RKO (cell line): ENCODE measurements around the gene GHR.

Experiments used
- DNase-seq: peaks from one replicate; pipeline ENCODE4 v3.0.0-alpha.2; 2016; ENCODE audit warnings: low spot score

GHR gene

GRCh38 chr5:42462083-42462482 lies 38.8 kb downstream of the GHR start:
- DNase-seq = no peak

- no peak for DNase-seq
These were observed 44.3 kb downstream of the GHR start for GRCh38 chr5:42467572-42467971.

GRCh38 chr5:42467981-42468524 lies 44.8 kb downstream of the GHR start:
- no peak for DNase-seq

- no peak for DNase-seq
These were observed 60.4 kb downstream of the GHR start for GRCh38 chr5:42483472-42484154.

- DNase-seq = no peak
These were observed 63.8 kb downstream of the GHR start for GRCh38 chr5:42487077-42487476.

DNA sequence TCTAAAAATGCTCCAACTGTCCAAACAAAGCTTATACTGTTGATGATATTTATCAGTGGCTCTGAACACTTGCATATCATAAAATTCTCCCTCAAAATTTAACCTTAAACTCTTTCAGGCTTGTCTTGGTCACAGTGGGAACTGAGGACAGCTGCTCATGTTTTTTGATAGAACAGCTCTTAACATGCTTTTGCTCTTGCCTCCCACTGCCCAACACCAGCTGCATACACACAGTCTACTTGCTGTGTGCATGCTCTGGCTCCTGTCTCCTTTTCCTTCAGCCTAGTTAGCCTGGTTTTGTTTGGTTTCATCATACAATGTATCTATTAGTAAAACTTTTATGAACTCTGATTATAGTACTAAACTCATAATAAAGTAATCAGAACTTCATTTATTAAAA lies 64.6 kb downstream of the GHR start:
- DNase-seq = no peak

- no peak for DNase-seq
These were observed 67.6 kb downstream of the GHR start for GRCh38 chr5:42490831-42491230.

- DNase-seq = no peak
These were observed 68.5 kb downstream of the GHR start for GRCh38 chr5:42491699-42492098.

DNA sequence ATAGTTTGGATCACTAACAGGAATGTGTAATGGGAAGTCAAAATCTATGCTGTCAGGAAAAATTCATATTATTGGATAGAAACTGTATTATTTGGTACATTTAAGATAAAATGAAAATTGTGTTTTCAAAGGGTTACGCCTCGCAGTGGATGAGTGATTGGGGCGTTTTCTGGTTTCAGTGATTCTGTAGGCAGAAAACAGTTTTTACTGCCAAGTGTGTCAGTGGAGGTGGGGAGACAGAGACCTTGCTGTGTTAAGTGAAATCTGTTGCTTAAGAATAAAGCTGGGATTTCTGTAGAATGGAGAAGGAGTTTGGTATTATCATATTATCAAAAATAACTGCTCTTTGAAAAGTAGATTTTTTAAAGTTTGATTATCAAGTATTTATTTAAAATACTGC lies 69.7 kb downstream of the GHR start:
- DNase-seq = no peak

GRCh38 chr5:42494414-42494813 lies 71.2 kb downstream of the GHR start:
- DNase-seq = no peak

GRCh38 chr5:42495914-42496313 lies 72.7 kb downstream of the GHR start:
- DNase-seq = no peak

DNA sequence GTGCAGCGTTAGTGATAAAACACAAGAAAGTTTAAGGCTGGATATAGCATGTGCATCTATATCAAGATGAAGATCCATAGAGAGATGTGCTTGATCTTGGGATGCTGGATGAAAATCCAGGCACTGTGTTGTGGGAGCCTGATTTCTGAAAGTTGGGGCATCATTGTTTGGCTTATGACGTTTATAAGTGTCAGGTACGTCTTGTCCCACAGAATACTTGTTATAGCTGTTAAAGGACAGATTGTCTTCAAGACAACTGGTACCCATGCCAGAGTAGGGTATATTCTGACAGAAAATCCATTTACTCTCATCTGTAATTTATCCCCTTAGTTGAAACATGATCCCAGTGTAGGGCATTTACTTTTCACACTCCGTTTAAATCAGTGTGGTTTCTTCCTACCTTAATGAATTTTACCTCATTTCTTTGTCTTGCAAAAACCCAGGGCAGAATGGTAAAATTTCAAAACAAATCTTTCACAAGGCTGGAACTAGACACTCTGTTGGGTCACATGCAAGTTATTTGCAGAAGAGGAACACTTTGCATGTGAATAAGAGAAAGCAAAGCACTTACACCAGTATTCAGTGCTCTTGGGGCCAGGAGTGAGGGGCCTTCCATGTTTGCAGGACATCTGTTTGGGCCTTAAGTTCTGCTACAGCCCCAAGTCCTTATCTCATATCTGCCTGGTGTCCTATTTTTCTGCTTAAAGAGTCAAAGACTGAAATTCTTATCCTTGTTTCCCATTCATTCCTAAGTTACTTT lies 73.3 kb downstream of the GHR start:
- no peak for DNase-seq

DNA sequence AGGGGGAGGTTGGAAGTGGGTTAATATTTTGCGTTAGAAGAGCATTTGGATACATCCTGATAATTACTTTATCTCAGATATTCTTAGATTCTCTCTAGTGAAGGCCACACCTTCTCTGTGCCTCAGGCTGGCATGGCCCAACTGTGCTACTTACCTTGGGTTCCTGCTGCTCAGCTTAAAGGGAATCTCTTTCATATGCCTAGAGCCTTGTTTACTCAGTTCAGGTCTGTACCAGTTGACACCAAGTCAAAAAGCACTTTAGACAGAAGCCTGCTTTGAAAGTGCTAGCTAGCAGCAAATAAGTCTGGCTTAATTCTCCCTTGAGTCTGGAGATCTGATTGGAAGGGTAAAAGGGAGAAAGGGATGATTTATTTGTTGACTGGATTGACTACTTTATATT lies 74.8 kb downstream of the GHR start:
- no peak for DNase-seq

DNA sequence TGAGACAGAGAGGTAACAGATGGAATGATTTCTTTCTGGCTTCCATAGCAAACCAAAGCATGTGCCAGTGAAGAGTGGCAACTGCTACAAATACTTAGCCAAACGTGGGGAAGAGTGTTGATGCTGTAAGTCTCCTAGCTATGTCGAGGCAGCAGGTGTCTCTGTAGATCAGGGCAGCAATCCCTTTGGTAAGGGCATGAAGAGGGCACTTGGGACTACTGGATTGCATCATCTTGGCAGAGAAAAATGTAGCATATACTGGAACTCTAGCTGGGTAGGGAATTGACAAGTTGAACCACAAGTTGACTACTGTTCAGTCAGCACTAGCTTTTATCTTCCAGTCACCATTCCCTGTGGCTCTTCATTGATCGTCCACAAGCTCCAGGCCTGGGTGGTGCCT lies 75.8 kb downstream of the GHR start:
- no peak for DNase-seq

DNA sequence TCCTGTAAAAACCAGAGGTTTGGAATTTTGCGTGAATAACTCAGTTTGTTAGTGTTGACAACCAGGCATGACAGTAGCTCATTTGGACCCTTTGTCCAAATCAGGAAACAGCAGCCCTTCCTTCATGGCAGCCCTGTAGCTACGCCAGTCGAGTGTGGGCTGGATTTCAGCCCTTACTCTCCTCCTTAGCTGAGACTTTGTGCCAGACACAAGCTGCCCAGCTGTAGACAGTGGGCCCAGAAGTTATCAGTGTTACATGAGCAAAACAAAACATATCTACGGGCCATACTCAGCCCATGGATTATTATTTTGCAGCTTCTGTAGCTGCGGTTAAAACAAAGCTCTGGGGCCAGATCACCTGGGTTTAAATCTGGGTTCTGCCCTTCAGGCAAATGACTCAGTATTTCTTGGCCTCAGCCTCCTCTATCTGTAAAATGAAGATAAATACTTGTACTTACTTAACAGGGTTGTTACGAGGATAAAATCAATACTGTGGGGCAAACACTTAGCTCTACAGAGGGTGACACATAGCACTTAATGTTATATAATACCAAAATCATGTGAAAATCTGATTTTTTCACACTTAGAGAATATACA lies 76.9 kb downstream of the GHR start:
- DNase-seq = no peak

GRCh38 chr5:42502613-42503470 lies 79.6 kb downstream of the GHR start:
- no peak for DNase-seq

- no peak for DNase-seq
These were observed 83.4 kb downstream of the GHR start for GRCh38 chr5:42506662-42507061.

DNA sequence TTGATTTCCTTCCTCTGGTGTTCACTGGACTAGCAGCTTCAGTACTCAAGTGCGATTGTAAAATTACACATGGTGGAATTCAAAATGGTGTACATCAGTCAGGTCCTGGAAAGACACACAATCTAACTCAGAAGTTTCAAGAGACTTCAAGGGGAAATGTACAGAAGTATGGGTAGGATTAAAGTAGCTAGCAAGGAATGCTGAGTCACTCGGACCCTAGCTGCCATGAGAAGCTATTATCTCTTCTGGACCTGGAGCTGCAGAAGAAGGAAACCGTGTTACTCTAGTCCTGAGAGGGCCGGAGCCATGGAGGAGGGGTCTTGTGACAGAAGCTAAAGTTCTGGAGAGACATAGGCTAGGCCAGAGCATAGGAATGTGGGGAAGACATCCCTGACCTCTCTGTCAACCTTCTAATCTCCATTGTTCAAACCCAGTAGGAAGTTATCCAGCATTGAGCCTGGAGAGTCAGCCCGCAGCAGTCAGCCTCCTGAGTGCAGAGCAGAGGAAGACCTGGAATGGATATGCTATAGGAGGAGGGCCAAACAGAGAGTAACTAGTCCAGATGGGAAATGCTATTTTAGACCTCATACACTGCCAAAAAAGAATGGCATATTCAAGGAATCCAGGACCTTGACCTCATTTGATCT lies 84.3 kb downstream of the GHR start:
- no peak for DNase-seq

DNA sequence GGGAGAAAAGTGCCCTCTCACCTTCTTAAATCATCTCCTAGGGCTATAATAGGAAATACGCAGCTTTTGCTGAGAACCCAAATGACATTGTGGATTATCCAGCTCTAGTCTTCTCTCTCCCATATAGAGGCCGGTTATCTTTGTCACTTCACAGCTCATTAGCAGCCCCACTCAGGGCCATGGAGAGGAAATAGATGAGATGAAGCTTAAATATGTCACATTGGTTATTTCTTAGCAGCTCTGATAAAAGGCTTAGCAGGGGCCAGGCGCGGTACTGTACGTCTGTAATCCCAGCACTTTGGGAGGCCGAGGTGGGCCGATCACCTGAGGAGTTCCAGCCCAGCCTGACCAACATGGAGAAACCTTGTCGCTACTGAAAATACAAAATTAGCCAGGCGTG lies 90.0 kb downstream of the GHR start:
- no peak for DNase-seq

- no peak for DNase-seq
These were observed 91.5 kb downstream of the GHR start for GRCh38 chr5:42514754-42515153.

GRCh38 chr5:42515504-42515903 lies 92.3 kb downstream of the GHR start:
- no peak for DNase-seq
